Measurements from ENCODE around the gene PDZD8. TPM values are rescaled to one million over a fixed set of nuclear protein-coding genes. Genes with fewer than 3 reads are reported as not detected.

The PDZD8 gene, protein sequence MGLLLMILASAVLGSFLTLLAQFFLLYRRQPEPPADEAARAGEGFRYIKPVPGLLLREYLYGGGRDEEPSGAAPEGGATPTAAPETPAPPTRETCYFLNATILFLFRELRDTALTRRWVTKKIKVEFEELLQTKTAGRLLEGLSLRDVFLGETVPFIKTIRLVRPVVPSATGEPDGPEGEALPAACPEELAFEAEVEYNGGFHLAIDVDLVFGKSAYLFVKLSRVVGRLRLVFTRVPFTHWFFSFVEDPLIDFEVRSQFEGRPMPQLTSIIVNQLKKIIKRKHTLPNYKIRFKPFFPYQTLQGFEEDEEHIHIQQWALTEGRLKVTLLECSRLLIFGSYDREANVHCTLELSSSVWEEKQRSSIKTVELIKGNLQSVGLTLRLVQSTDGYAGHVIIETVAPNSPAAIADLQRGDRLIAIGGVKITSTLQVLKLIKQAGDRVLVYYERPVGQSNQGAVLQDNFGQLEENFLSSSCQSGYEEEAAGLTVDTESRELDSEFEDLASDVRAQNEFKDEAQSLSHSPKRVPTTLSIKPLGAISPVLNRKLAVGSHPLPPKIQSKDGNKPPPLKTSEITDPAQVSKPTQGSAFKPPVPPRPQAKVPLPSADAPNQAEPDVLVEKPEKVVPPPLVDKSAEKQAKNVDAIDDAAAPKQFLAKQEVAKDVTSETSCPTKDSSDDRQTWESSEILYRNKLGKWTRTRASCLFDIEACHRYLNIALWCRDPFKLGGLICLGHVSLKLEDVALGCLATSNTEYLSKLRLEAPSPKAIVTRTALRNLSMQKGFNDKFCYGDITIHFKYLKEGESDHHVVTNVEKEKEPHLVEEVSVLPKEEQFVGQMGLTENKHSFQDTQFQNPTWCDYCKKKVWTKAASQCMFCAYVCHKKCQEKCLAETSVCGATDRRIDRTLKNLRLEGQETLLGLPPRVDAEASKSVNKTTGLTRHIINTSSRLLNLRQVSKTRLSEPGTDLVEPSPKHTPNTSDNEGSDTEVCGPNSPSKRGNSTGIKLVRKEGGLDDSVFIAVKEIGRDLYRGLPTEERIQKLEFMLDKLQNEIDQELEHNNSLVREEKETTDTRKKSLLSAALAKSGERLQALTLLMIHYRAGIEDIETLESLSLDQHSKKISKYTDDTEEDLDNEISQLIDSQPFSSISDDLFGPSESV
- total RNA-seq, result 23.6 TPM

DNA sequence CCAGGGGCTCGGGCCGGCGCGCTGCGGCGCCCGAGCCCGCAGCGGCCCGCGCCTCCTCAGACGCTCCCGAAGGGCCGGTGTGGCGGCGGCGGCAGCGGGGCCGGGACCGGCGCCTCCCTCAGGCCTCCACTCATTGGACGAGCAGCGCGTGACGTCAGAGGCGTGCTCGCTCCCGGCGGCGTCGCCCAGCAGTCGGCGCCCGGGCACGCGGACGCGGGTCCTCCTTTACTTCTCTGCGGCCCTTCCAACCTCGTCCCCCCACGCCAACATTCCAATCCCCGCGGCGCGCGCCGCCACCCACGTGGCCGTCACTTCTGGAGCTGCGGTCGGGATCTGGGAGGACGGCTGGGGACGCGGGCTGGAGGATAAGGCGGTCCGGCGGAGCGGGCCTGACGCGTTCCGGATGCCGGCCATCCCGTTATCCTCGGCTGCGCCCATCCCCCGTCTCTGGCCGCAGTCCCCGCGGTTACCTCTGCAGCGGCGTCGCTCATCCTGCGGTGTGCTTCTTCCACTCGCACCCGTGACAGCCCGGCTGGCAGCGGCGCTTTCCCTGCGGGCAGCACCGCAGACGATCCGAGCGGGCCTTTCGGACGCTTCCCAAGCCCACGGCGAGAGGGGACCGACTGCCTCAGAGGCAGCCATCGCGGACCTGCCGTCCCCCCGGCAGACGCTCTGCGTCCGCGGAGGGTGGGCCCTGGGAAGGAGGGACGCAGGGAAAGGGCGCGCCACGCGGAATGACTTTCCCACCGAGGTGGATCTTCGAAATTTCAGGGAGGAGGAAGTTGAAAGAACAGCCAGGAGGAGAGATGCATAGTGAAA, at the start of gene PDZD8:
Gene PDZD8 (minus strand): TSS at position 81 of the 819 bp plus-strand sequence. CDS start 213 bp downstream, outside the sequence.

DNA sequence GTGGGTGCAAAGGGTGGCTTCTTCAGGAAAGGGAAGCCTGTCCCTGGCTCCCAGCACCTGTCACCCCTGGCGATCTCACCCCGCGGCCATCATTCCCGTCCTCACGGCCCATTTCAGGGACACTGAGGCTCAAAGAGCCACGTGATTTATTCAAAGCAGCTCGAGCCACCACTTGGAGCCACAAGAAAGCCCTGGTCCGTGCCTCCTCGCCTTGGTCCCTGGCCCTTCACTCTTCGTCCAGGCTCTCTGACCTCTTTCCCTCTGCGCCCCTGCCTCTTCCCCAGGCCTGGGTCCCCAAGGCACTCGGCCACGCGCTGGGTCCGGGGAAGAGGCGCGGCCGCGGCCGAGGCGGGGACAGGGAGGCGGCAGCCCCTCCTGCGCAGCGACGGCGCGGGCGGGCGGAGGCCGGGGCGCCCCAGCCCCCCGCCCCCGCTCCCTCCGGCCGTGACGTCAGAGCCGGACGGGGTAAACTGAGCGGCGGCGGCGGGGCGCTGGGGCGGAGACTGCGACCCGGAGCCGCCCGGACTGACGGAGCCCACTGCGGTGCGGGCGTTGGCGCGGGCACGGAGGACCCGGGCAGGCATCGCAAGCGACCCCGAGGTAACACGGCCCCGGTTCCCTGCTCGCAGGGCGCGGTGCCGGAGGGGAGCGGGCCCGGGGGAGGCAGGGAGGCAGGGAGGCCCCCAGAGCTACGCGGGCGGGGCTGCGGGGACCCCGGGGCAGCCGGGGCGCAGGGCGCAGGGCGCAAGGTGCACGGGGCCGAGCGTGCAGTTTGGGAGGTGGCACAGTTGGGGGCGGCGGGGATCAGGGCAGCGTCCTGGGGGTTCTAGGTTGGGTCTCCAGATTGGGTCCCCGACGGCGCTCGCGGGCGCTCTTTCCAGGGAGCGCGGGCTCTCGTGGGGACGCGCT, 134.4 kb downstream of the PDZD8 start, which contains the start of gene SLC18A2:
Gene SLC18A2 (plus strand): TSS at position 494 of the 909 bp plus-strand sequence. CDS start 580 bp downstream, outside the sequence.

Other genes with a start within 250 kb of the PDZD8 start
- gene VAX1, start 237.2 kb downstream of the PDZD8 start, total RNA-seq, result not detected
- gene KCNK18, start 178.0 kb downstream of the PDZD8 start, total RNA-seq, result not detected
- gene SLC18A2, start 134.3 kb downstream of the PDZD8 start, total RNA-seq, result 2.0 TPM
- 20.0 TPM for gene EMX2, start 167.3 kb upstream of the PDZD8 start, total RNA-seq